Tibial nerve (tissue), 3 donors: ENCODE results near the gene TBL3.

Source experiments
- POLR2A ChIP-seq, 2 donors: fragments of 450-650 bp; IDR thresholded peaks; one replicate each; pipeline ENCODE4 v1.6.1; 2017; ENCODE audit warnings: antibody characterized with exemption in 2 of 2, mild to moderate bottlenecking in 2 of 2, moderate library complexity in 2 of 2
- TF ChIP-seq, protein P1 (sequence below), 5 experiments: fragments of 200-600 bp in 3 of 5; fragments of 450-650 bp in 2 of 5; sonication (generic) in 3 of 5; IDR thresholded peaks; one replicate each; pipeline ENCODE4 v1.5.1; 2016 to 2019; ENCODE audit warnings: antibody characterized with exemption in 5 of 5, mild to moderate bottlenecking in 3 of 5, moderate library complexity in 2 of 5

DNA sequence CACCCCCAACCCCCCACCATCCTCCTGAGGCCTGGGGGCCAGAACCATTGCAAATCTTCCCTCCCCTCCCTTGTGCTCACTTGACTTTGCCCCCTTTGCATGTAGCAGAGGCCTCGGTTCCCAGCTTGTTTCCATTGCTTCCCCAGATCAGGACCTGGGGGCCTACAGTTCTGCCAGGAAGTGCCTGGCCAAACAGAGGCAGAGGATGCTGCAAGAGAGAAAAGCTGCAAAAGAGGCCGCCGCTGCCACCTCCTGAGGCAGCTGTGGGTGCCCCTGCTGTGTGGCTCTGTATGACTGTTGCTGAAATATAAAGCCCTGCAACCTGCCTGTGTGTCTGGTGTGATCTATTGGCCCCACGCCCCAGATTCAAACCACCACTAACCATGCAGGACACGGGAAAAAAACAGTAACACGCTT, 10.2 kb upstream of the TBL3 start:
- TF ChIP-seq, protein P1, sequence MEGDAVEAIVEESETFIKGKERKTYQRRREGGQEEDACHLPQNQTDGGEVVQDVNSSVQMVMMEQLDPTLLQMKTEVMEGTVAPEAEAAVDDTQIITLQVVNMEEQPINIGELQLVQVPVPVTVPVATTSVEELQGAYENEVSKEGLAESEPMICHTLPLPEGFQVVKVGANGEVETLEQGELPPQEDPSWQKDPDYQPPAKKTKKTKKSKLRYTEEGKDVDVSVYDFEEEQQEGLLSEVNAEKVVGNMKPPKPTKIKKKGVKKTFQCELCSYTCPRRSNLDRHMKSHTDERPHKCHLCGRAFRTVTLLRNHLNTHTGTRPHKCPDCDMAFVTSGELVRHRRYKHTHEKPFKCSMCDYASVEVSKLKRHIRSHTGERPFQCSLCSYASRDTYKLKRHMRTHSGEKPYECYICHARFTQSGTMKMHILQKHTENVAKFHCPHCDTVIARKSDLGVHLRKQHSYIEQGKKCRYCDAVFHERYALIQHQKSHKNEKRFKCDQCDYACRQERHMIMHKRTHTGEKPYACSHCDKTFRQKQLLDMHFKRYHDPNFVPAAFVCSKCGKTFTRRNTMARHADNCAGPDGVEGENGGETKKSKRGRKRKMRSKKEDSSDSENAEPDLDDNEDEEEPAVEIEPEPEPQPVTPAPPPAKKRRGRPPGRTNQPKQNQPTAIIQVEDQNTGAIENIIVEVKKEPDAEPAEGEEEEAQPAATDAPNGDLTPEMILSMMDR (IDR thresholded peaks at IDR 0.05): no peak
- TF ChIP-seq POLR2A (IDR thresholded peaks at IDR 0.05): no peak
